ENCODE data around the gene CCNJL.
"Not testable (repeated sequence)": the region's sequence is repeated elsewhere in the genome, so short reads cannot be mapped to it uniquely, and the experiment has no call there.

CCNJL gene

GRCh38 chr5:160334716-160335115 lies 22.4 kb upstream of the CCNJL start:
- not testable (repeated sequence) for DNase-seq

DNA sequence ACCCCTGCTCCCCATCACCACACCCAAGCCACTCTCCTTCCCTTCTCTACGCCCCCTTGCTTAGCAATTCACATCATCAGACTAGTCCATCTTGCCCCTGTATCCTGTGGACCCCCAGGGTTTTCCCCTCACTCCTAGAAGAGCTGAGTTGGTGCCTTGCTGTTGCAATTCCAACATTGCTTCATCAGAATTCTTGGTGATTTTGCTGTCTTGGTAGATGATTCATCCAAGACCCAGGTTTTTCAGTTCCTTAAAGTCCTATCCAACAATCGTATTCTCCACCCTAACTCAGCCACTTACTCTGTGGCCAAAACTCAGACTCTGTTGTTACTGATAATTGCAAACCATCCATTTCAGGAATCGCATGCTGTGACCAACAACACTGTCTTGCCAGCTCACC lies 21.4 kb upstream of the CCNJL start:
- no peak for DNase-seq

- no peak for DNase-seq
Measured at GRCh38 chr5:160330212-160330611, 17.8 kb upstream of the CCNJL start.

DNA sequence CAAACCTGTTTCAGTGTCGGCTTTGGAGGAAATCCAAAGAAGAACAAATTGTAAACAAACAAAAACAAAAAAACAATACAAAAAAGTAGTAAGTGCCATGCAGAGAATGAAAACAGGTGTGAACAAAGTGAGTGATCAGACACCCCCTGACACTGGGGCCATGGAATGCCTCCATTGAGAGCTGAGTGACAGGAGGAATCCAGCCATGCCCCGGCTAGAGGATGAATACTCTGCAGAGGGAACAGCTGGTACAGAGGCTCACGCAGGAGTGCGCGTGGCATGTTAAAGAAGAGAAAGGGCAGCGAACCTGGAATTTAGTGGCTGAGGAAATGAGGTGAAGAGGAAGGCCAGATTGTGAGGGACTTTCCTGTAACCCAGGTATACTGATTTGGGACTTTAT lies 15.5 kb upstream of the CCNJL start:
- no peak for DNase-seq

DNA sequence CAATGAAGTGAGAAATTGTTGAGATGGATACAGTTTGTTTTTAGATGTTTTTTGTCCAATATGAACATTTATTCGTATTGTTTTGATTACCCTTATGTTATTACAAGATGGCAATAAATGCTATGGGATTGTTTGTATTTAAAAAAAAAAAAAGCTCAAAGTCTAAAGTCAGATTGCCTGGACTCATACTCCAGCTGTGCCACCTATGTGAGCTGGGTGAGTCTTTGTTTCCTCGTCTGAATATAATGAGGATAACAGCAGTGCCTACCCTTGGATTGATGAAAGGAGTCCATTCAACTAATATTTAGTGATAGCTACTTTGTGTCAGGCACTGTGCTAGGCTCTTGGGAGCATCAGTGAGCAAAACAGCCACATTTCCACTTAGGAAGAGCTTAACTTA lies 14.6 kb upstream of the CCNJL start:
- DNase-seq = no peak

DNA sequence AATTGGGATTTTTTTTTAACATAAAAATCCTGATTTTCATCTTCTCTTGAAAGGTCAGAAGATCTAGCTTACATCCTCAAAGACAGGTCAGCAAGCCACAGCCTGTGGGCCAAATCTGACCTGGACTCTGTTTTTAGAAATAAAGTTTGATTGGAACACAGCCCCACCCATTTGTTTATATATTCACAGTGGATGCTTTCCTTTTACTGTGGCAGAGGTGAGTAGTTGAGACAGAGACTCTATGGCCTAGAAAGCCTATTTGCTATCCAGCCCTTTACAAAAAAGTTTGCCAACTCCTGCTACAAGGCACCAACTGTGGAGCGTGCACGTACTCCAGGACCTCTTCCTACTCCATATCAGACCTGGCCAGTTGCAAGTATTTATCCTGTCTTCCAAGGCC lies 13.4 kb upstream of the CCNJL start:
- DNase-seq = no peak

DNA sequence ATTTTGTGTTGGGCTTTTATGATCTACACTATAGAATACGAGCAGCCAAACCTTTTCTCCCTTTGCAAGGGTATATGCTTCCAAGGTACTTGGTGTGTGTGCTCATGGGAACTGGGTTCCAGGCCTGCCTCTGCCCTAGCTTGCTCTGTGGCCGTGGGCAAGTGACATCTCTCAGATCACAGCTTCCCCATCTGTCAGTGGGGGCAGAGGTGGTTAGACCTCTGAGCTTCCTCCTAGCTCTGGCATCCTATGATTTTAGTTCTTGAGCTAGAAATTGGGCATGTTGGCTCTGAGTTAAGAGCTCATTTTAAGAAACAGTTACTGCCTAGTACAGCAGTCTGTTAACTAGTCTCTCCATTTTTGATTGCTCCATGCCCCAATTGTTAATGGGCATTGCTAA lies 12.5 kb upstream of the CCNJL start:
- DNase-seq = no peak

DNA sequence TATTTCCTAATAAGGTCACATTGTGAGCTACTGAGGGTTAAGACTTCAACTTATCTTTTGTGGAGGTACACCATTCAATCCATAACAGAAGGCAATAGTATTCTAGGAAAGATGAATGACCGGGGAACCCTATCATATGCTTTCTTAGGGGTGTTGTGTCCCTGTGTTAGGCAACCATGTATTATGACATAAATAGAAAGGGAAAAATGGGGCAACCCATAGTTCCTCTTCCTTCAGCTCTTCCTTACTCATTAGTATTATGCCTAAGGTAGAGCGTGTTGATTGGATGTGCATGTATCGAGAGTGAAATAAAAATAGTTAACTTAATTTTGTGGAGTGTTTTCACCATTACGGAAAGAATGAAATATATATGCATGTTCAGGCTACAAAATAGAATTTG lies 6.0 kb upstream of the CCNJL start:
- no peak for DNase-seq

GRCh38 chr5:160317434-160317833 lies 5.1 kb upstream of the CCNJL start:
- no peak for DNase-seq

DNA sequence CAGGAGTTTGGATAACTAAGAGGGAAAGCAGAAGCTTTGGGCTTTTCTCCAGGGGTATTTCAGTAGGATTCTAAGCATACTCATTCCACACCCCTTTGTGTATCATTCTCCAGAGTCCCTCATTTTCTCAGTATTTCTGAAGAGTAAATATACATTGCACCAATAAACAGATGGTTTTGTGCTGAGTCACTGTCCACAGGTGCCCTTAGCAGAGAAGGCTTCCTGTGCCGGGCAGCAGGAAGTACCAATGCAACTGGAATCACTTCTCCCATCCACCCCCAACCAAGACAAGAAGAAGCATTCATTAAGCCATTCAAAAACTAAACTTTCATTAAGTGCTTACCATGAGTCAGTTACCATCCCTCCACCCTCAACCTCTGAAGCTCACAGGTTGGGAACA lies 3.6 kb upstream of the CCNJL start:
- no peak for DNase-seq

DNA sequence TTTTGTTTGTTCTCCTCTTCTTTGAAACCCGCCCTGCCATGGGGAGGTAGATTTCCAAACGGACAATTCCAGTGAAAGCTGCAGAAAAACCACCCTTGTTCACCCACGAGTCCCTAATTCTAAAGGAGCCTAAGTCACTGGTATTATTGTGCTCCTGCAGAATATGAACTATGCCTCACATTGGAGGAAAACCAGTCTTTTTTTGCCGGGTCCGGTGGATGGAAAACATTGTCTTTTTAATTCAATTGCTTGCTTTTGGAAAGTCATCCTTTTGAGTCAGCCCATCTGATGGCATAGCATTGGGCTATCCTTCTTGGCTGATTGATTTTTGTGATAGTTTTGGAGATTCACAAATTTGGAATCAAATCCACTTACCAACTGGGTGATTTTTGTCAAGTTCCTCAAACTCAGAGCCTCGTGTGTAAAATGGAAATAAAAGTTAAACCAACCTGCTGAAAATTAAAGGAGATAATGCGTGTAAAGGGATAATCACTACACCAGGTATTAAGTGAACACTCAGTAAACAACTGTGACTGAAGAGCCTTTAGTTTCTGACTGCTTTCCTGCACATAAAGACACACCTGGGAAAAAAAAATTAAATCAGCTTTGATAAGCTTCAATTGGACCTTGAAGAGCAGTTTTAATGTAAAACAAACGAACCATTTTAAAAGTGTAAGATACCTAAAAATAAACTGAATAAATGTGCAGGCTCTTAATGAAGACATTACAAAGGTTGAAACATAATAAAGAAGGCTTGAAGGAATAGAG lies 780 bp upstream of the CCNJL start:
- no peak for DNase-seq

DNA sequence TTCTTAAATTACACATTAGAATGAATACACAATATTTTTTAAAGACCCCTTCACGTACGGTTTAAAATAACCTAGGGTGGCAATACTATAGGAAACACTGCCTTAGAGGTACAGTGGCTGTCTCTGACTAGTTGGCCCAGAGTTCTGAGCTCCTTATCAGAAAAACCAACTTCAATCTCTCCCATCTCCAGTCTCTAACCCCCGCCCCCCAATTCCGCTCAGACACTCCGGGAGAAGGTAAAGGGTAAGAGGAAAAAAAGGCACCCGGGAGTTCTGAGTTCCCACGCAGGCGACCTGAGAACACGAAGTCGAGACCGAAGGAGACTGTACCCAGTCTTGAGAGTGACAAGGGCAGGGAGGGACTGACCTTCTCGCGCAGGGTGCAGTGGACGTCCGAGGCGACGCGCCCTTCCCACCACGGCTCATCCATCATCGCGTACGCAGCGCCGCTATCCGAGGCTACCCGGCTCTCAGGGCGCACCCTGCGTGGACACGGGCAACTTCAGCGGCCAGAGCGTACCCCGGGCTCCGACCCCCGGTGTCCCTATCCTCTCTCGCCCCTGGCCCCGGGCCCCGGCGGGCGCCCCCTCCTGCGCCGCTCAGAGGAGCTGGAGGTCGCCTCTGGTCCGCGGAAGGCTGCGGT lies 752 bp downstream of the CCNJL start:
- no peak for DNase-seq

- DNase-seq = no peak
Measured at GRCh38 chr5:160310552-160311295, 1.6 kb downstream of the CCNJL start.

DNA sequence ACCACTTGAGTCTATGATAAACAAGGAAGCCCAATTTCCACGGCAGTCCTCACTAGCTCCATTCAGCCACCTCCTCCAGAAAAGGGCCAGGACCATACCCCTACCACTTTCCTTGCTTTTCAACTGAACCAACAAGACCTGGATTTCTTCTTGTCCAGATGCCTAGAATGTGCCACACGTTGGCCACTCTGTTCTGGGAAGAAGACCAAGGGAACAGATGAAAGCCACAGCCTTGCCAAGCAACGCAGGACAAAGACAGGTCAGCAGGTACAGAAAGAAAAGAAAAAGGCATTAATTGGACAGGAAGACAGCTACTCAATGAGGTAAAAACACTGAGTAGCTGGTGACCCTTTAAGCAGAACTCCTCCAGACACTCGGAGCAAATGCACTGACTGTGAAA lies 2.2 kb downstream of the CCNJL start:
- DNase-seq = no peak

- DNase-seq = no peak
Measured at GRCh38 chr5:160306696-160307095, 5.7 kb downstream of the CCNJL start.

- DNase-seq = no peak
Measured at GRCh38 chr5:160305319-160305718, 7.0 kb downstream of the CCNJL start.

DNA sequence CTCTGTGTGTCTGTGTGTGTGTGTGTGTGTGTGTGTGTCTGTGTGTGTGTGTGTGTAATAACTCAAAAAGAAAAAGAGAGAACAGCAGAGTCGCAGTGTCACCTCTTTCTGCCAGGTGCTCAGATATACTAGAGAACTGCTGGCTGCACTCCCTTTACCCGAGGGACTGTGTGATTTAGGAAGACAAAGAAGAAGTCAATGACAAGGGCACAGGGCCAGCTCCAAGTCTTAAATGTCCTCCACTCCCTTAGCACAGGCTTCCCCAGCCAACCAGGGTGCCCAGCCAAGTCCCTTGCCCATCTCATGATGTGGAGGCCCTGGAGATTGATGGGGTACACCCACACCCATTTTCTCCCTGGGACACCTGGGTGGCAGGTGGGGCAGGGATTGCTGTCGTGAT lies 8.7 kb downstream of the CCNJL start:
- DNase-seq = no peak

GRCh38 chr5:160298189-160298588 lies 14.2 kb downstream of the CCNJL start:
- DNase-seq = no peak

- DNase-seq = no peak
Measured at GRCh38 chr5:160297776-160298175, 14.6 kb downstream of the CCNJL start.

DNA sequence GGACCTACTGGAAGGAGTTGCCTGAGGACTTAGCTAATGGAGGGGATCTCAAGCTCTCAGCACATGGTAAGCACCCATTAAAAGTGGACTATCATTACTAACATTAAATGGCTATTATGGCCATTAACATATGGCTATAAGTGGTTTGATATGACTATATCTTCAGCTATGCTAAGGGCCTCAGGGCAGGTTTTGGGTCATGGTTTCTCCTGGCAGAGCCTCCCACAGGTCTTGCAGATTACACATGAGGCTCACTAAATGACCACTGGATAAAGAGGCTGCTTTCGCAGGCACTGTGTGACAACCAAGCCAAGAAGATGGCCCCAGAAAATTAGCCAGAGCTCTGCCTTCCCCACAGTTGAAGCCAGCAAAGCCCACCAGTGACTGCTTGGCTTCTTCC lies 15.4 kb downstream of the CCNJL start:
- DNase-seq = no peak

DNA sequence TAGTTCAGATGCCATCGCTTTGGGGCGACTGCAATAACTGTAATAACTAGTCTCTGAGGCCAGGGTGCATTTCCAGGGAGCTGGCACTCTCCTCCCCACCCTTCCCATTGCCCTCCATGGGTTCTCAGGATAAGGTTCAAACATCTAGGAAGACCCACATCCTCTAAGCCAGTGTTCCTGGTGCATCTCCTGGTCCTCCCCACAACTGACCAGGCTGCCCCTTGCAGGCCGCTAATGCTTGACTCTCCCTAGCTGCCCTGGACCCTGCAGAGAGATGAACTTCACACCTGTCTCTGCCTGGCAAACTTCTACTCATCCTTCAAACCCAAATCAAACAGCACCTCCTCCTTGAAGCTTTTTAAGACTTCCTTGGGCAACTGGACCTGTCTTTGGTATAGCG lies 15.9 kb downstream of the CCNJL start:
- DNase-seq = no peak

- no peak for DNase-seq
Measured at GRCh38 chr5:160293901-160294561, 18.3 kb downstream of the CCNJL start.

DNA sequence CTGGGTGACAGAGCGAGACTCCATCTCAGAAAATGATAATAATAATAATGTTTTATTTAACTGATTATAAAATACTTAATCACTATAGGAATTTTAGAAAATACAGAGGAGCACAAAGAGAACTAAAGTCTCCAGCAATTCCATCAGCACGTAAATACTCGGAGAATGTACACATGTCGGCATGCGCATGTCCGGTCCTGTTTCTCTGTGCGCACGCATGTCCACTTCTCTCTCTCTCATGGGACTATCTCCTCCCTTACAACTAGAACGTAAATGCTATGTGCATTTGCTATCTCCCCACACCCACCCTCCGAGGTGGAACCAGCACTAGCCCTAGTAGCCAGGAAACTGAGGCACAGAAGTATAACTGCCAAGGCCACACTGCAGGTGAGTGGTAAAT lies 19.0 kb downstream of the CCNJL start:
- DNase-seq = no peak
